H9 (cell line): ENCODE results near the gene CREB5. TPM values are rescaled to one million over a fixed set of nuclear protein-coding genes. Genes with fewer than 3 reads are reported as not detected.

ENCODE experiments used
- DNase-seq: peaks from one replicate; pipeline ENCODE4 v3.0.0-alpha.2; 2017
- H2AFZ ChIP-seq: one replicate; pipeline ENCODE4 v1.6.1; 2013; ENCODE audit warnings: mild to moderate bottlenecking, low read length, control low read depth, moderate library complexity
- H2AK5ac ChIP-seq: 2 replicates; pipeline ENCODE4 v1.6.1; 2013; ENCODE audit warnings: low read length, control low read depth, mixed read lengths; ENCODE audit not compliant: insufficient read length
- H2BK120ac ChIP-seq: one replicate; pipeline ENCODE4 v1.6.1; 2013; ENCODE audit warnings: low read depth, mild to moderate bottlenecking, low read length, control low read depth, inconsistent platforms; ENCODE audit not compliant: poor library complexity, severe bottlenecking
- H2BK12ac ChIP-seq: 2 replicates; pipeline ENCODE4 v1.6.1; 2013; ENCODE audit warnings: low read length, control low read depth, mixed read lengths, low read depth; ENCODE audit not compliant: insufficient read length
- H2BK15ac ChIP-seq: 2 replicates; pipeline ENCODE4 v1.6.1; 2013; ENCODE audit warnings: low read depth, low read length, control low read depth
- H2BK20ac ChIP-seq: one replicate; pipeline ENCODE4 v1.6.1; 2013; ENCODE audit warnings: low read depth, mild to moderate bottlenecking, low read length, control low read depth, inconsistent platforms; ENCODE audit not compliant: poor library complexity, severe bottlenecking
- H2BK5ac ChIP-seq: 2 replicates; pipeline ENCODE4 v1.6.1; 2013; ENCODE audit warnings: low read length, control low read depth, mixed read lengths; ENCODE audit not compliant: insufficient read length
- H3K14ac ChIP-seq: 2 replicates; pipeline ENCODE4 v1.6.1; 2013; ENCODE audit warnings: low read length, control low read depth; ENCODE audit not compliant: insufficient read depth
- H3K18ac ChIP-seq: 2 replicates; pipeline ENCODE4 v1.6.1; 2013; ENCODE audit warnings: low read depth, mild to moderate bottlenecking, mixed read lengths, low read length, control low read depth; ENCODE audit not compliant: insufficient read length
- H3K23ac ChIP-seq: 2 replicates; pipeline ENCODE4 v1.6.1; 2013; ENCODE audit warnings: low read length, control low read depth, mixed read lengths, low read depth; ENCODE audit not compliant: insufficient read length
- H3K23me2 ChIP-seq: 2 replicates; pipeline ENCODE4 v1.6.1; 2013; ENCODE audit warnings: low read depth, mild to moderate bottlenecking, mixed read lengths, low read length, control low read depth; ENCODE audit not compliant: insufficient read length, poor library complexity, severe bottlenecking
- H3K27ac ChIP-seq: 2 replicates; pipeline ENCODE4 v1.5.1; 2013; ENCODE audit warnings: low read length, control low read depth, mixed read lengths, low read depth; ENCODE audit not compliant: insufficient read length
- H3K27me3 ChIP-seq: 2 replicates; pipeline ENCODE4 v1.6.1; 2013; ENCODE audit warnings: low read length, control low read depth, inconsistent platforms; ENCODE audit not compliant: insufficient read depth
- H3K4ac ChIP-seq: 2 replicates; pipeline ENCODE4 v1.6.1; 2013; ENCODE audit warnings: low read depth, mild to moderate bottlenecking, control low read depth, inconsistent platforms, low read length, moderate library complexity
- H3K4me1 ChIP-seq: 2 replicates; pipeline ENCODE4 v1.6.1; 2013; ENCODE audit warnings: low read length, control low read depth, inconsistent platforms; ENCODE audit not compliant: insufficient read depth
- H3K4me2 ChIP-seq: 2 replicates; pipeline ENCODE4 v1.6.1; 2013; ENCODE audit warnings: low read length, control low read depth, mixed read lengths; ENCODE audit not compliant: insufficient read length, insufficient read depth
- H3K56ac ChIP-seq: 2 replicates; pipeline ENCODE4 v1.6.1; 2013; ENCODE audit warnings: low read depth, mild to moderate bottlenecking, mixed read lengths, low read length, control low read depth; ENCODE audit not compliant: insufficient read length
- H3K79me1 ChIP-seq: 2 replicates; pipeline ENCODE4 v1.6.1; 2013; ENCODE audit warnings: low read depth, mild to moderate bottlenecking, moderate library complexity, low read length, control low read depth, inconsistent platforms; ENCODE audit not compliant: insufficient read depth, poor library complexity, severe bottlenecking
- H3K79me2 ChIP-seq: 2 replicates; pipeline ENCODE4 v1.6.1; 2013; ENCODE audit warnings: low read length, control low read depth, inconsistent platforms; ENCODE audit not compliant: insufficient read depth
- H3K9ac ChIP-seq: 2 replicates; pipeline ENCODE4 v1.6.1; 2013; ENCODE audit warnings: low read length, control low read depth, mixed read lengths; ENCODE audit not compliant: insufficient read length; ENCODE audit errors: extremely low read depth
- H3K9me3 ChIP-seq: one replicate; pipeline ENCODE4 v1.6.1; 2013; ENCODE audit warnings: low read depth, low read length, inconsistent platforms; ENCODE audit not compliant: control insufficient read depth
- H3T11ph ChIP-seq: one replicate; pipeline ENCODE4 v1.6.1; 2013; ENCODE audit warnings: mild to moderate bottlenecking, low read length, control low read depth, inconsistent platforms
- H4K20me1 ChIP-seq: one replicate; pipeline ENCODE4 v1.6.1; 2013; ENCODE audit not compliant: control insufficient read depth, insufficient read length, insufficient read depth
- H4K5ac ChIP-seq: 2 replicates; pipeline ENCODE4 v1.6.1; 2013; ENCODE audit warnings: low read depth, mild to moderate bottlenecking, mixed read lengths, low read length, control low read depth; ENCODE audit not compliant: insufficient read length
- H4K8ac ChIP-seq: replicated peaks from 2 replicates; pipeline ENCODE4 v1.6.1; 2013; ENCODE audit warnings: low read length, control low read depth, mixed read lengths, low read depth; ENCODE audit not compliant: insufficient read length
- H4K91ac ChIP-seq: 2 replicates; pipeline ENCODE4 v1.6.1; 2013; ENCODE audit warnings: low read depth, mild to moderate bottlenecking, moderate library complexity, mixed read lengths, low read length, control low read depth; ENCODE audit not compliant: insufficient read length
- H3K27ac Mint-ChIP-seq, 3 experiments: 2 replicates in 2 of 3; 3 replicates in 1 of 3; pipeline ENCODE4 v1.8.0; 2020 to 2021; ENCODE audit warnings: mixed read lengths in 3 of 3, mild to moderate bottlenecking in 1 of 3, moderate library complexity in 1 of 3
- H3K27me3 Mint-ChIP-seq: 2 replicates; pipeline ENCODE4 v1.8.0; 2021; ENCODE audit warnings: low read depth, mild to moderate bottlenecking, moderate library complexity, mixed read lengths
- H3K36me3 Mint-ChIP-seq, 3 experiments: 2 replicates in 2 of 3; 3 replicates in 1 of 3; pipeline ENCODE4 v1.8.0; 2020 to 2021; ENCODE audit warnings: low read depth in 3 of 3, mixed read lengths in 3 of 3; ENCODE audit not compliant: insufficient read depth in 1 of 3
- H3K4me1 Mint-ChIP-seq, 2 experiments: 2 replicates each; pipeline ENCODE4 v1.8.0; 2020; ENCODE audit warnings: mixed read lengths in 2 of 2
- H3K4me3 Mint-ChIP-seq, 2 experiments: 2 replicates in 1 of 2; 3 replicates in 1 of 2; pipeline ENCODE4 v1.8.0; 2020 to 2021; ENCODE audit warnings: mild to moderate bottlenecking in 2 of 2, mixed read lengths in 2 of 2, moderate library complexity in 1 of 2
- H3K9me3 Mint-ChIP-seq, 2 experiments: 2 replicates in 1 of 2; 3 replicates in 1 of 2; pipeline ENCODE4 v1.8.0; 2020; ENCODE audit warnings: mild to moderate bottlenecking in 2 of 2, mixed read lengths in 2 of 2, moderate library complexity in 1 of 2
- WGBS: extraction: QIAGEN DNeasy Blood & Tissue Kit; methylation state at CpG from one replicate; pipeline ENCODE4 v1.1.7; 2013; ENCODE audit warnings: missing lambda C conversion rate, low lambda C conversion rate, mixed read lengths; ENCODE audit not compliant: insufficient read length; ENCODE audit errors: extremely low coverage; 5-methylcytosine and 5-hydroxymethylcytosine counted together
- total RNA-seq: library from RNA; stranded (reverse); gene quantifications from 2 replicates; pipeline ENCODE4 v1.2.1, GENCODE V29; 2021
- TF ChIP-seq, protein P1 (sequence below): fragments of 200-600 bp; sonication (generic); conservative IDR thresholded peaks from 3 replicates; pipeline ENCODE4 v1.8.0; 2021; ENCODE audit warnings: antibody characterized with exemption, mild to moderate bottlenecking

The CREB5 gene
- total RNA-seq, 1 experiment from 2014 or later: 4.0 TPM

DNA sequence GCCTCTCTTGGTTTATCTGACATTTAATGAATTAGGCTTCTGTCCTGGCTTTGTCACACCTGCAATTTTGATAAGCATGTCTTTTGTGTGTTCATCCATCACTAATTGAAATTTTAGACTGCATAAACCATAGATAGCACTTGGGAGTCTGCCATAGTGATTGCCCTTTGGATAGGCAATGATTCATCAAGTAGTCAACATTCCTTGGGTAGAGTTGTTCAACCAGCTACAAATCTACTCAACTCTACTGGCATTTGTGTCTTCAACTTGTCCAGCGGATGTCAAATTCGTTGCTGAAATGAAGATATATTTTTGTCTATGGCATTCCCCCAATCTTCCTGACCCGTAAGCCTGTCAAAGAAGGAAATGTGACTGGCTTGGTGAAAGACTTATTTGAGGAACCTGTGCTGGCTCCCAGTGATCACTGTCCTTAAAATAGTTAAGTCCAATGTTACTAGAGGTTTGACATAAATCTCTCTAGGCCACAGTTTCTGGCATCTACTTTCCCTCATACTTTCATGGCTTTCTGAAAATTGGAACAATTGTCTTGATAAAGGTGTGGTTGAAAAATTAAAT, 33.7 kb upstream of the CREB5 start:
- Histone ChIP-seq H3K27ac (no peak overlapping the region), H3K9me3 (no peaks in the 10 kb centered on the region), H3K56ac (no peak overlapping the region), H3K4me2 (no peak overlapping the region), H3T11ph (no peak overlapping the region), H2BK15ac (no peak overlapping the region), H3K79me1 (no peaks in the 10 kb centered on the region), H3K14ac (no peak overlapping the region), H2BK120ac (no peak overlapping the region), H2AFZ (no peak overlapping the region), H3K23ac (no peak overlapping the region), H4K91ac (no peak overlapping the region), H3K23me2 (no peaks in the 10 kb centered on the region), H2BK12ac (no peak overlapping the region), H3K9ac (no peak overlapping the region), H3K27me3 (no peaks in the 10 kb centered on the region), H3K79me2 (no peaks in the 10 kb centered on the region), H4K5ac (no peak overlapping the region), H2BK20ac (no peak overlapping the region), H4K8ac (no peak overlapping the region), H3K18ac (no peak overlapping the region), H3K4ac (no peak overlapping the region), H3K4me1 (no peaks in the 10 kb centered on the region), H2AK5ac (no peak overlapping the region), H4K20me1 (no peaks in the 10 kb centered on the region), H2BK5ac (no peak overlapping the region)
- no peak overlapping the region for H3K27ac Mint-ChIP-seq
- no peaks in the 10 kb centered on the region for H3K27me3 Mint-ChIP-seq
- H3K4me3 Mint-ChIP-seq: no peak overlapping the region
- H3K36me3 Mint-ChIP-seq: no peaks in the 10 kb centered on the region; a peak in 1 of 7 replicates
- no CpG with 5 or more reads among the region's 3 CpGs for WGBS
- peaks cover 0 to 3% of the 10 kb centered on the region in 2 experiments; a peak in 2 of 4 replicates for H3K4me1 Mint-ChIP-seq
- H3K9me3 Mint-ChIP-seq: no peaks in the 10 kb centered on the region
- DNase-seq: no peak
- TF ChIP-seq, protein P1, sequence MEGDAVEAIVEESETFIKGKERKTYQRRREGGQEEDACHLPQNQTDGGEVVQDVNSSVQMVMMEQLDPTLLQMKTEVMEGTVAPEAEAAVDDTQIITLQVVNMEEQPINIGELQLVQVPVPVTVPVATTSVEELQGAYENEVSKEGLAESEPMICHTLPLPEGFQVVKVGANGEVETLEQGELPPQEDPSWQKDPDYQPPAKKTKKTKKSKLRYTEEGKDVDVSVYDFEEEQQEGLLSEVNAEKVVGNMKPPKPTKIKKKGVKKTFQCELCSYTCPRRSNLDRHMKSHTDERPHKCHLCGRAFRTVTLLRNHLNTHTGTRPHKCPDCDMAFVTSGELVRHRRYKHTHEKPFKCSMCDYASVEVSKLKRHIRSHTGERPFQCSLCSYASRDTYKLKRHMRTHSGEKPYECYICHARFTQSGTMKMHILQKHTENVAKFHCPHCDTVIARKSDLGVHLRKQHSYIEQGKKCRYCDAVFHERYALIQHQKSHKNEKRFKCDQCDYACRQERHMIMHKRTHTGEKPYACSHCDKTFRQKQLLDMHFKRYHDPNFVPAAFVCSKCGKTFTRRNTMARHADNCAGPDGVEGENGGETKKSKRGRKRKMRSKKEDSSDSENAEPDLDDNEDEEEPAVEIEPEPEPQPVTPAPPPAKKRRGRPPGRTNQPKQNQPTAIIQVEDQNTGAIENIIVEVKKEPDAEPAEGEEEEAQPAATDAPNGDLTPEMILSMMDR: no peak
